ENCODE measurements around the gene MAD1L1. TPM values are rescaled to one million over a fixed set of nuclear protein-coding genes. Genes with fewer than 3 reads are reported as not detected.

Gene MAD1L1
- total and polyA plus RNA-seq, 2 donors (not counting 3 experiments of a cell fraction or from before 2014, with no cell fraction given): 34.1 to 42.3 TPM

GRCh38 chr7:2256306-2257045, 23.7 kb upstream of the MAD1L1 start:
- Histone ChIP-seq H3K36me3 (ENCODE audit: control insufficient read depth in 2 of 2, extremely low read depth in 1 of 2, insufficient read depth in 2 of 2, low read length in 2 of 2) (peaks cover 0 to 12% of the 10 kb centered on the region in 2 experiments), H4K20me1 (replicated peaks; ENCODE audit: control insufficient read depth, extremely low read depth, insufficient read depth, low read length) (no peaks in the 10 kb centered on the region), H3K4me1 (ENCODE audit: control insufficient read depth, extremely low read depth, insufficient read depth, low read length) (no peaks in the 10 kb centered on the region), H3K4me3 (replicated peaks in 1 of 3; ENCODE audit: insufficient read depth in 1 of 3, low read depth in 1 of 3, low read length in 3 of 3) (no peak overlapping the region), H3K27ac (ENCODE audit: insufficient read depth, low read depth, low read length) (no peak overlapping the region), H3K9me3 (replicated peaks; ENCODE audit: control insufficient read depth, insufficient read depth, low read length) (no peaks in the 10 kb centered on the region), H3K27me3 (ENCODE audit: control insufficient read depth in 2 of 2, insufficient read depth in 2 of 2, low read length in 2 of 2) (no peaks in the 10 kb centered on the region), H2AFZ (ENCODE audit: low read depth, low read length) (no peak overlapping the region), H3K9me1 (replicated peaks; ENCODE audit: control insufficient read depth, extremely low read depth, insufficient read depth, low read length) (no peaks in the 10 kb centered on the region), H3K4me2 (ENCODE audit: insufficient read depth, low read length) (no peak overlapping the region), H3K9ac (replicated peaks; ENCODE audit: extremely low read depth, insufficient read depth, low read length) (no peak overlapping the region), H3K79me2 (ENCODE audit: control insufficient read depth, insufficient read depth, low read length) (no peaks in the 10 kb centered on the region)
- CTCF ChIA-PET: interaction anchor here (0.8 kb wide), 1 partner anchor 91 kb away, joined by 3 read pairs; no protein-coding TSS in a partner anchor
- no TSS peak for BruUV-seq (replicated peaks)
- FAIRE-seq (no peak), DNase-seq (ENCODE audit: low read depth, low spot score) (no peak)
- dilution Hi-C loops (cut with MboI; ENCODE audit: extremely low pct_ligation_motif_present, low sequenced_read_pairs) (no loop called here), intact Hi-C loops (cut with micrococcal nuclease) (no loop called here)
- no peak for TF ChIP-seq FOS (IDR thresholded peaks at IDR 0.05; ENCODE audit: borderline replicate concordance, insufficient read depth, low read length)
- no peak for TF ChIP-seq JUN (IDR thresholded peaks at IDR 0.05; ENCODE audit: borderline replicate concordance, insufficient read depth, insufficient read length, low read depth)
- no peak for TF ChIP-seq MAX (IDR thresholded peaks at IDR 0.05; ENCODE audit: insufficient read depth, insufficient read length)
- no peak for TF ChIP-seq GATA2 (IDR thresholded peaks at IDR 0.05; ENCODE audit: insufficient read depth, insufficient read length, low read depth, low read length)
- no peak for TF ChIP-seq POLR2A (IDR thresholded peaks at IDR 0.05; ENCODE audit: low read depth, low read length)
- POLR2A ChIA-PET: no interaction called here
